ENCODE data around the gene SP6. TPM values are rescaled to one million over a fixed set of nuclear protein-coding genes. Genes with fewer than 3 reads are reported as not detected.

SP6 gene
- total RNA-seq, 1 donor from 2014 or later = 2.0 TPM

DNA sequence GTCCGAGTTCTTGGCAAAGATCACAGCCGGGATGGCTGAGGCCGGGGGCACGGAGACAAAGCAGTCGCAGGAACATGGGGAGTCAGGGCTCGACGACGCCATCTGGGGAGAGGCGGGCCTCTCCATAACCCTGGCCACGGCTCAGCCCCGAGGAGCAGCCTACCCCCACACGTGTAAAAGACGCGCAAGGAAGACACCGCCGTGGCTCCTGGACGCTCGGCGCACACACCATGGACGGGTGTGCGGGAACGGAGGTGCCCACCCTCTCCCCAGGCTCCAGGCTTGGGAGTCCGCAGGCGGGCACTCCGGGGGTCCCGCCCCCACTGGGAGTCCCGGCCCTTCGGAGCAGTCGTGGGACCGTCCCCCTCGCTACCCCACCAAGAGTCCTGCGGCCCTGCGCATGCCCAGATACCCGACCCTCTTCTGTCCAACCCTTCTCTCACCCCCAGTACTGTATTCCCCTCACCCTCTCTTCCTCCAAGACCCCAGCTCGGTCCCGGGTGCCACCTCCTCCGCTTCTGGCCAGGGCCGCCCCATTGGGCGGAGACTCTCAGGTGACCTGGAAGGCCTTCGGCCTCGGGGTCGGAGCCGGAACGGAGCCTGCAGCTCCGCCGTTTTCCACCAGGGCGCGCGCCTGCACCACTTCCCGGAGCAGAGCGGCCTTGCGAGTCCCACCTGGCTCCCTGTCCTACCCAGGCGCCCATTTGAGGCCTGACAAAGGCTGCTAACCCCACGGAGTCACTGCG lies 10.0 kb downstream of the SP6 start, which contains the start of gene SCRN2:
TSS of gene SCRN2 (minus strand) at position 532 of the 746 bp plus-strand sequence. CDS start at position 102, 430 bp downstream.
- TF ChIP-seq CTCF (conservative IDR thresholded peaks at IDR 0.05; ENCODE audit: low read depth, low read length) = peak; percentile 88
- peak within 1 kb of the TSS; percentile 84 for H3K4me3 ChIP-seq (ENCODE audit: low read depth, low read length)
- no peak for DNase-seq (ENCODE audit: low read depth)

- peak overlapping the region; percentile 84 for H3K4me3 ChIP-seq (ENCODE audit: low read depth, low read length)
- no peak for DNase-seq (ENCODE audit: low read depth)
These were observed 10.8 kb downstream of the SP6 start for GRCh38 chr17:47840001-47840741.

DNA sequence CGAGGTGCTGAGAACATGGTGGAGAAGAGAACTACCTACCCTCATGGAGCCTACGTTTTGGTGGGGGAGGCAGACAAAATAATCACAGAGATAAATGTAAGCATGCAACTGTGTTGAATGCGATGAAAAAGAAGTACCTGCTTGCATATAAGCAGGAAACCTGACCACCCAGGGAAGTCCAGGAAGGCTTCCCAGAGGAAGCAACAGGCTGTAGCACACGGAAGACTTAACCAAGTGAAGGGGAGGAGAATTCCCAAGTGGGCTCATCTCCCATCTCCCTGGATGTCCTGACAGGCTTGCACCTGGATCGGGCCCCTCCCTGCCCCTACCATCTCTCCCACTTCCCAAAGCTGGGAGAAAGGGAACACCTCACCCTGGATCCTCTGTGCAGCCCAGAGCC lies 11.9 kb downstream of the SP6 start:
- DNase-seq (ENCODE audit: low read depth) = no peak
- H3K4me3 ChIP-seq (ENCODE audit: low read depth, low read length) = no peak overlapping the region
- TF ChIP-seq CTCF (conservative IDR thresholded peaks at IDR 0.05; ENCODE audit: low read depth, low read length) = no peak

More at GRCh38 chr17:47840001-47840741, 10.8 kb downstream of the SP6 start:
- TF ChIP-seq CTCF (conservative IDR thresholded peaks at IDR 0.05; ENCODE audit: low read depth, low read length) = no peak

GRCh38 chr17:47838636-47839035 lies 12.3 kb downstream of the SP6 start:
- no peak for DNase-seq (ENCODE audit: low read depth)
- TF ChIP-seq CTCF (conservative IDR thresholded peaks at IDR 0.05; ENCODE audit: low read depth, low read length) = no peak
- H3K4me3 ChIP-seq (ENCODE audit: low read depth, low read length) = no peak overlapping the region

DNA sequence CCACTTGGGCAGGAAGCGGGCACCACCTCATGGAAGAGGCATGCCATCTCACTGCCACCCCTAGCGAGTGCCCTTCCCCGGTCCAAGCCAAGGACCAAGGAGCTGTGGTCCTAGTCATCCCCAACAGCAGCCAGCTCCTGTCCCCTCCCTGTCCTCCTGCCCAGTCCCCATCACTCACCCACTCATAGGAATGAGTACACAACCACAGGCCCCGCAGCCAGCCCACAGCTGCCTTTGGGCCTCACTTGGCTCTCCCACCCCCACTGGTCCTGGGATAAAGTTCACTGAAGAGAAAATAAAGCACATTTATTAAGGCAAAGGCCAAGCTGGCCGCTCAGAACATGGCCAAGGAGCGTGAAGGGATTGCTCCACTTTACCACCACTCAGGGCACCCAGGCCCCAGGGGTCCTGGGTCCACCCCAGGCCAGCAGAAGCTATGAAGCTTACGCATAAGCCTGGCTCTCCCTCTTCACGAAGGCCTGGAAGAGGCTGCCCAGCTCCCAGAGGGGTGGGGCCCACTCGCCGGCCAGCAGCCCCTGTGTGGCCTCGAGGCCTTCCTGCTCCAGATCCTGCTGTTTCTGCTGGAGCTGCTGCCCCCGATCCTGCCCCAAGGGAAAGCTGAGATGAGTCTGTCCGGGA lies 13.4 kb downstream of the SP6 start:
- no peak overlapping the region for H3K4me3 ChIP-seq (ENCODE audit: low read depth, low read length)
- DNase-seq (ENCODE audit: low read depth) = no peak
- TF ChIP-seq CTCF (conservative IDR thresholded peaks at IDR 0.05; ENCODE audit: low read depth, low read length) = no peak

DNA sequence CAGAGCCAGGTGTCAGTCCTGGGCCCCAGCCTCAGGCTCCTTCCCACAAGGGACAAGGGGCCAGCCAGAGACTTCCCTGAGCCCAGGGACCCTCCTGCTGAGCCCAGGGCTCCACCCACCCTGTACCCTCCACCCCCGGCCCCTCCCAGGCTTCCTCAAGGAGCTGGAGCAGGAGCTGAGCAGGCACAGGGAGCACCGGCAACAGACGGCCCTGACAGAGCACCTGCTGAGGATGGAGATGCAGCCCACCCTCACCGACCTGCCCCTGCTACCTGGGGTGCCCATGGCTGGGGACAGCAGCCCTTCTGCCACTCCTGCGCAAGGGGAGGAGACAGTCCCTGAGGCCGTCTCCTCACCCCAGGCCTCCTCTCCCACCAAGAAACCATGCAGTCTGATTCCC lies 14.4 kb downstream of the SP6 start:
- TF ChIP-seq CTCF (conservative IDR thresholded peaks at IDR 0.05; ENCODE audit: low read depth, low read length) = no peak
- no peak overlapping the region for H3K4me3 ChIP-seq (ENCODE audit: low read depth, low read length)
- DNase-seq (ENCODE audit: low read depth) = no peak
